GM13977 (cell line): ENCODE measurements around the gene BATF3.

Source experiments
- DNase-seq: peaks from one replicate; pipeline ENCODE4 v3.0.0; 2012; ENCODE audit warnings: low spot score
- CTCF ChIP-seq: IDR thresholded peaks from 2 replicates; pipeline ENCODE4 v1.5.1; 2012; ENCODE audit warnings: mild to moderate bottlenecking, control low read depth; ENCODE audit not compliant: insufficient read depth; ENCODE audit errors: extremely low read depth, missing control alignments
- in situ Hi-C: fragments of 300-500 bp; cut with MboI; formaldehyde crosslinking; loops from one replicate; pipeline ENCODE4 v1.12.0; 2022; ENCODE audit warnings: low sequenced_read_pairs, low pct_unique_long_range_greater_than_20kb, mixed read lengths, inconsistent platforms; ENCODE audit not compliant: unreplicated experiment

The BATF3 gene

GRCh38 chr1:212651977-212652376 is 47.7 kb downstream of the BATF3 start:
- no peak for TF ChIP-seq CTCF
- in situ Hi-C loops: loop anchor here (25.0 kb wide), 2 partner anchors 110 to 335 kb away; no protein-coding TSS in a partner anchor
- DNase-seq: no peak

GRCh38 chr1:212651521-212651920 is 48.1 kb downstream of the BATF3 start:
- in situ Hi-C loops: loop anchor here (25.0 kb wide), 2 partner anchors 111 to 336 kb away; no protein-coding TSS in a partner anchor
- DNase-seq: no peak

GRCh38 chr1:212650228-212650627 is 49.4 kb downstream of the BATF3 start:
- in situ Hi-C loops: loop anchor here (25.0 kb wide), 2 partner anchors 112 to 337 kb away; no protein-coding TSS in a partner anchor
- no peak for TF ChIP-seq CTCF
- DNase-seq: no peak

More at GRCh38 chr1:212651521-212651920, 48.1 kb downstream of the BATF3 start:
- TF ChIP-seq CTCF: no peak

GRCh38 chr1:212649020-212649419 is 50.6 kb downstream of the BATF3 start:
- in situ Hi-C loops: no loop called here
- no peak for TF ChIP-seq CTCF

GRCh38 chr1:212648431-212648830 is 51.2 kb downstream of the BATF3 start:
- no peak for DNase-seq
- in situ Hi-C loops: no loop called here
- no peak for TF ChIP-seq CTCF

More at GRCh38 chr1:212649020-212649419, 50.6 kb downstream of the BATF3 start:
- no peak for DNase-seq

GRCh38 chr1:212647004-212647403 is 52.6 kb downstream of the BATF3 start:
- no peak for DNase-seq
- in situ Hi-C loops: no loop called here
- TF ChIP-seq CTCF: no peak
